ENCODE measurements around the gene PDGFD. TPM values are rescaled to one million over a fixed set of nuclear protein-coding genes. Genes with fewer than 3 reads are reported as not detected.

PDGFD gene
- total RNA-seq, 2 experiments from 2014 or later: not detected

GRCh38 chr11:103924166-103925013 is 239.6 kb downstream of the PDGFD start:
- Mint-ChIP-seq H3K27ac (no peak overlapping the region), H3K4me3 (no peak overlapping the region), H3K36me3 (ENCODE audit: low read depth) (no peaks in the 10 kb centered on the region), H3K9me3 (no peaks in the 10 kb centered on the region), H3K4me1 (ENCODE audit: low read depth) (no peaks in the 10 kb centered on the region), H3K27me3 (ENCODE audit: low read depth) (no peaks in the 10 kb centered on the region)
- CTCF ChIA-PET: no interaction called here
- intact Hi-C loops (cut with micrococcal nuclease): no loop called here
- no peak for DNase-seq

- H3K4me1 Mint-ChIP-seq (ENCODE audit: low read depth): no peaks in the 10 kb centered on the region
- DNase-seq: no peak
- CTCF ChIA-PET: no interaction called here
- H3K36me3 Mint-ChIP-seq (ENCODE audit: low read depth): no peaks in the 10 kb centered on the region
- intact Hi-C loops (cut with micrococcal nuclease): no loop called here
- no peak overlapping the region for H3K4me3 Mint-ChIP-seq
- no peaks in the 10 kb centered on the region for H3K9me3 Mint-ChIP-seq
- H3K27ac Mint-ChIP-seq: no peak overlapping the region
- no peaks in the 10 kb centered on the region for H3K27me3 Mint-ChIP-seq (ENCODE audit: low read depth)
Measured at GRCh38 chr11:103923451-103923931, 240.5 kb downstream of the PDGFD start.

- DNase-seq: no peak
- no peaks in the 10 kb centered on the region for H3K36me3 Mint-ChIP-seq (ENCODE audit: low read depth)
- H3K27ac Mint-ChIP-seq: no peak overlapping the region
- no peaks in the 10 kb centered on the region for H3K27me3 Mint-ChIP-seq (ENCODE audit: low read depth)
- H3K4me1 Mint-ChIP-seq (ENCODE audit: low read depth): no peaks in the 10 kb centered on the region
- no peaks in the 10 kb centered on the region for H3K9me3 Mint-ChIP-seq
- no peak overlapping the region for H3K4me3 Mint-ChIP-seq
- CTCF ChIA-PET: no interaction called here
- intact Hi-C loops (cut with micrococcal nuclease): no loop called here
Measured at GRCh38 chr11:103920933-103921332, 243.0 kb downstream of the PDGFD start.

GRCh38 chr11:103920449-103920848 is 243.5 kb downstream of the PDGFD start:
- CTCF ChIA-PET: no interaction called here
- no peak for DNase-seq
- intact Hi-C loops (cut with micrococcal nuclease): no loop called here
- Mint-ChIP-seq H3K4me1 (ENCODE audit: low read depth) (no peaks in the 10 kb centered on the region), H3K27ac (no peak overlapping the region), H3K4me3 (no peak overlapping the region), H3K36me3 (ENCODE audit: low read depth) (no peaks in the 10 kb centered on the region), H3K9me3 (peaks cover 2% of the 10 kb centered on the region), H3K27me3 (ENCODE audit: low read depth) (no peaks in the 10 kb centered on the region)

- intact Hi-C loops (cut with micrococcal nuclease): no loop called here
- Mint-ChIP-seq H3K9me3 (peaks cover 19% of the 10 kb centered on the region), H3K27me3 (ENCODE audit: low read depth) (no peaks in the 10 kb centered on the region), H3K4me3 (no peak overlapping the region), H3K4me1 (ENCODE audit: low read depth) (no peaks in the 10 kb centered on the region), H3K36me3 (ENCODE audit: low read depth) (peaks cover 1% of the 10 kb centered on the region), H3K27ac (no peak overlapping the region)
- DNase-seq: no peak
- CTCF ChIA-PET: no interaction called here
Measured at GRCh38 chr11:103910721-103911120, 253.2 kb downstream of the PDGFD start.

- Mint-ChIP-seq H3K27me3 (ENCODE audit: low read depth) (no peaks in the 10 kb centered on the region), H3K9me3 (peaks cover 4% of the 10 kb centered on the region), H3K4me1 (ENCODE audit: low read depth) (no peaks in the 10 kb centered on the region), H3K27ac (no peak overlapping the region), H3K4me3 (no peak overlapping the region), H3K36me3 (ENCODE audit: low read depth) (peaks cover 1% of the 10 kb centered on the region)
- intact Hi-C loops (cut with micrococcal nuclease): no loop called here
- DNase-seq: no peak
- CTCF ChIA-PET: no interaction called here
Measured at GRCh38 chr11:103907548-103908455, 256.1 kb downstream of the PDGFD start.

GRCh38 chr11:103907136-103907535 is 256.8 kb downstream of the PDGFD start:
- H3K4me1 Mint-ChIP-seq (ENCODE audit: low read depth): no peaks in the 10 kb centered on the region
- intact Hi-C loops (cut with micrococcal nuclease): no loop called here
- no peaks in the 10 kb centered on the region for H3K27me3 Mint-ChIP-seq (ENCODE audit: low read depth)
- DNase-seq: no peak
- CTCF ChIA-PET: no interaction called here
- no peak overlapping the region for H3K27ac Mint-ChIP-seq
- H3K36me3 Mint-ChIP-seq (ENCODE audit: low read depth): peaks cover 1% of the 10 kb centered on the region
- H3K4me3 Mint-ChIP-seq: no peak overlapping the region
- peaks cover 4% of the 10 kb centered on the region for H3K9me3 Mint-ChIP-seq

- Mint-ChIP-seq H3K9me3 (no peaks in the 10 kb centered on the region), H3K36me3 (ENCODE audit: low read depth) (peaks cover 1% of the 10 kb centered on the region), H3K4me1 (ENCODE audit: low read depth) (no peaks in the 10 kb centered on the region), H3K4me3 (no peak overlapping the region), H3K27ac (no peak overlapping the region), H3K27me3 (ENCODE audit: low read depth) (no peaks in the 10 kb centered on the region)
- CTCF ChIA-PET: no interaction called here
- intact Hi-C loops (cut with micrococcal nuclease): no loop called here
- DNase-seq: no peak
Measured at GRCh38 chr11:103906291-103906867, 257.6 kb downstream of the PDGFD start.

GRCh38 chr11:103904324-103904667 is 259.7 kb downstream of the PDGFD start:
- CTCF ChIA-PET: no interaction called here
- H3K4me3 Mint-ChIP-seq: no peak overlapping the region
- H3K9me3 Mint-ChIP-seq: no peaks in the 10 kb centered on the region
- H3K36me3 Mint-ChIP-seq (ENCODE audit: low read depth): no peaks in the 10 kb centered on the region
- no peaks in the 10 kb centered on the region for H3K4me1 Mint-ChIP-seq (ENCODE audit: low read depth)
- intact Hi-C loops (cut with micrococcal nuclease): no loop called here
- no peak overlapping the region for H3K27ac Mint-ChIP-seq
- DNase-seq: no peak
- H3K27me3 Mint-ChIP-seq (ENCODE audit: low read depth): no peaks in the 10 kb centered on the region

GRCh38 chr11:103903621-103904323 is 260.2 kb downstream of the PDGFD start:
- intact Hi-C loops (cut with micrococcal nuclease): no loop called here
- H3K27ac Mint-ChIP-seq: no peak overlapping the region
- H3K27me3 Mint-ChIP-seq (ENCODE audit: low read depth): no peaks in the 10 kb centered on the region
- H3K4me3 Mint-ChIP-seq: no peak overlapping the region
- no peaks in the 10 kb centered on the region for H3K36me3 Mint-ChIP-seq (ENCODE audit: low read depth)
- DNase-seq: no peak
- CTCF ChIA-PET: no interaction called here
- H3K9me3 Mint-ChIP-seq: no peaks in the 10 kb centered on the region
- H3K4me1 Mint-ChIP-seq (ENCODE audit: low read depth): no peaks in the 10 kb centered on the region

- no peak overlapping the region for H3K27ac Mint-ChIP-seq
- no peaks in the 10 kb centered on the region for H3K4me1 Mint-ChIP-seq (ENCODE audit: low read depth)
- intact Hi-C loops (cut with micrococcal nuclease): no loop called here
- CTCF ChIA-PET: no interaction called here
- DNase-seq: no peak
- no peaks in the 10 kb centered on the region for H3K36me3 Mint-ChIP-seq (ENCODE audit: low read depth)
- no peaks in the 10 kb centered on the region for H3K9me3 Mint-ChIP-seq
- no peak overlapping the region for H3K4me3 Mint-ChIP-seq
- H3K27me3 Mint-ChIP-seq (ENCODE audit: low read depth): no peaks in the 10 kb centered on the region
Measured at GRCh38 chr11:103902994-103903393, 261.0 kb downstream of the PDGFD start.

- CTCF ChIA-PET: no interaction called here
- Mint-ChIP-seq H3K36me3 (ENCODE audit: low read depth) (no peaks in the 10 kb centered on the region), H3K27me3 (ENCODE audit: low read depth) (no peaks in the 10 kb centered on the region), H3K4me3 (no peak overlapping the region), H3K4me1 (ENCODE audit: low read depth) (no peaks in the 10 kb centered on the region), H3K9me3 (no peaks in the 10 kb centered on the region), H3K27ac (no peak overlapping the region)
- intact Hi-C loops (cut with micrococcal nuclease): no loop called here
- no peak for DNase-seq
Measured at GRCh38 chr11:103901656-103902055, 262.3 kb downstream of the PDGFD start.
